ENCODE results near the gene NCAN. TPM values are rescaled to one million over a fixed set of nuclear protein-coding genes. Genes with fewer than 3 reads are reported as not detected.

The NCAN gene
- total and polyA plus RNA-seq, 2 of the 8 experiments (the other 6 are each of a cell fraction or from before 2014, with no cell fraction given), result 2.7 TPM

- no peak overlapping the region for H3K23ac ChIP-seq (ENCODE audit: insufficient read length)
- H2BK15ac ChIP-seq (ENCODE audit: low read length), result no peak overlapping the region
- H3K18ac ChIP-seq (ENCODE audit: extremely low read depth, low read length), result no peak overlapping the region
- no peak overlapping the region for H2BK120ac ChIP-seq (replicated peaks; ENCODE audit: low read depth, low read length)
- POLR2A ChIA-PET (ENCODE audit: partially characterized antibody), result interaction anchor here (1.5 to 7.4 kb wide), 2 partner anchors 9 to 193 kb away, joined by 4 to 45 read pairs; partner anchors contain the start of genes GATAD2A and NR2C2AP
- H3K36me3 ChIP-seq (ENCODE audit: control insufficient read depth in 2 of 4, insufficient read depth in 4 of 4, low read length in 3 of 4), result no peaks in the 10 kb centered on the region
- peaks cover 0 to 16% (median 10%) of the 10 kb centered on the region in 4 experiments; a peak in 6 of 7 replicates for H3K4me1 ChIP-seq (replicated peaks in 1 of 4; ENCODE audit: control insufficient read depth in 3 of 4, insufficient read depth in 4 of 4, low read length in 3 of 4)
- WGBS, 2 experiments (ENCODE audit: extremely low coverage in 1 of 2, insufficient coverage in 1 of 2, insufficient read length in 1 of 2, insufficient replicate concordance in 2 of 2, low coverage in 1 of 2, low lambda C conversion rate in 2 of 2, missing lambda C conversion rate in 1 of 2), result 25% methylated on average over 7 of the region's 7 CpGs; no CpG with 5 or more reads in 1 of the 2 experiments
- H3K4ac ChIP-seq (replicated peaks; ENCODE audit: insufficient read length, low read depth, low read length), result no peak overlapping the region
- no peak overlapping the region for H4K91ac ChIP-seq (replicated peaks; ENCODE audit: insufficient read length, low read length)
- no peak overlapping the region for H3K14ac ChIP-seq (ENCODE audit: insufficient read length)
- no peak overlapping the region for H3K9ac ChIP-seq (replicated peaks in 1 of 4; ENCODE audit: extremely low read depth in 1 of 4, low read depth in 3 of 4, low read length in 3 of 4)
- H3K79me1 ChIP-seq (ENCODE audit: low read depth, low read length), result no peaks in the 10 kb centered on the region
- no peak overlapping the region for H2AK5ac ChIP-seq (ENCODE audit: low read depth, low read length)
- H3K27me3 ChIP-seq (replicated peaks in 1 of 4; ENCODE audit: control insufficient read depth in 3 of 4, extremely low read depth in 1 of 4, insufficient read depth in 3 of 4, low read length in 3 of 4), result peaks cover 11 to 39% (median 36%) of the 10 kb centered on the region in 4 experiments
- H2BK20ac ChIP-seq (ENCODE audit: low read length), result no peak overlapping the region
- H3K4me2 ChIP-seq (ENCODE audit: insufficient read depth in 1 of 2, low read depth in 2 of 2, low read length in 2 of 2), result peak overlapping the region; percentile 65 to 85; a peak in 3 of 4 replicates
- TF ChIP-seq RNF2 (IDR thresholded peaks at IDR 0.05; ENCODE audit: borderline replicate concordance, low read depth, low read length, missing control alignments, poor library complexity, severe bottlenecking), result peak; percentile 22
- no peak for TF ChIP-seq SIRT6 (IDR thresholded peaks at IDR 0.05; ENCODE audit: low read length)
- peaks cover 3% of the 10 kb centered on the region; the same call in 1 of the 2 replicates for H3K23me2 ChIP-seq (ENCODE audit: low read depth, low read length)
- H3K4me3 ChIP-seq (ENCODE audit: extremely low read depth in 1 of 4, insufficient read depth in 2 of 4, low read depth in 3 of 4, low read length in 4 of 4), result peak overlapping the region in 1 of 4 experiments; percentile 90; a peak in 4 of 8 replicates
- H3K79me2 ChIP-seq (ENCODE audit: control insufficient read depth in 1 of 2, insufficient read depth in 2 of 2, low read length in 2 of 2), result no peaks in the 10 kb centered on the region
- no peak overlapping the region; the same call in 1 of the 2 replicates for H4K8ac ChIP-seq (ENCODE audit: extremely low read depth, insufficient read depth, low read length)
- H3K27ac ChIP-seq (ENCODE audit: low read depth, low read length), result no peak overlapping the region
- CTCF ChIA-PET (ENCODE audit: partially characterized antibody), result interaction anchor here (1.4 kb wide), 1 partner anchor 12 kb away, joined by 3 read pairs; no protein-coding TSS in a partner anchor
- no peak overlapping the region for H2BK12ac ChIP-seq (ENCODE audit: low read depth, low read length)
- H2BK5ac ChIP-seq (ENCODE audit: low read depth, low read length), result no peak overlapping the region
- FAIRE-seq (no peak), DNase-seq (ENCODE audit: low read depth in 1 of 2, low spot score in 2 of 2) (no peak)
- H3K56ac ChIP-seq (replicated peaks; ENCODE audit: insufficient read length, low read depth, low read length), result no peak overlapping the region
- no peaks in the 10 kb centered on the region for H3K9me3 ChIP-seq (ENCODE audit: insufficient read depth in 2 of 2, low read depth in 1 of 2, low read length in 1 of 2)
- H4K20me1 ChIP-seq (replicated peaks in 1 of 2; ENCODE audit: control insufficient read depth in 1 of 2, insufficient read depth in 2 of 2, low read length in 2 of 2), result peaks cover 3 to 16% of the 10 kb centered on the region in 2 experiments
- no peak overlapping the region for H4K5ac ChIP-seq (ENCODE audit: insufficient read length, low read depth, low read length)
- H2AFZ ChIP-seq (ENCODE audit: low read length), result no peak overlapping the region
Measured at GRCh38 chr19:19212916-19213315, 1.2 kb downstream of the NCAN start.
